Astrocyte (in vitro differentiated cells and primary cell): ENCODE data around the gene LARGE1. TPM values are rescaled to one million over a fixed set of nuclear protein-coding genes. Genes with fewer than 3 reads are reported as not detected.

ENCODE experiments used
- DNase-seq: peaks from one replicate; pipeline ENCODE4 v3.0.0-alpha.2; 2010; ENCODE audit warnings: low read depth
- FAIRE-seq: peaks from 2 replicates; lab custom pipeline; 2011; peaks lifted over from hg19 to GRCh38; lab: Jason Lieb, UNC
- H2AFZ ChIP-seq: 2 replicates; pipeline ENCODE4 v1.6.0; 2012; ENCODE audit warnings: low read depth, low read length, inconsistent platforms
- H3K27ac ChIP-seq: 2 replicates; pipeline ENCODE4 v1.5.1; 2011; ENCODE audit warnings: low read depth, low read length, inconsistent platforms
- H3K27me3 ChIP-seq: 2 replicates; pipeline ENCODE4 v1.6.0; 2011; ENCODE audit warnings: low read length, inconsistent platforms; ENCODE audit not compliant: insufficient read depth
- H3K36me3 ChIP-seq: 2 replicates; pipeline ENCODE4 v1.5.1; 2011; ENCODE audit warnings: low read length, inconsistent platforms; ENCODE audit not compliant: insufficient read depth
- H3K4me1 ChIP-seq: 2 replicates; pipeline ENCODE4 v1.5.1; 2011; ENCODE audit warnings: low read length, inconsistent platforms; ENCODE audit not compliant: insufficient read depth
- H3K4me2 ChIP-seq: 2 replicates; pipeline ENCODE4 v1.6.0; 2012; ENCODE audit warnings: low read length, inconsistent platforms
- H3K4me3 ChIP-seq: 2 replicates; pipeline ENCODE4 v1.5.1; 2011; ENCODE audit warnings: low read depth, mild to moderate bottlenecking, low read length, inconsistent platforms; ENCODE audit not compliant: insufficient read depth
- H3K79me2 ChIP-seq: 2 replicates; pipeline ENCODE4 v1.6.0; 2012; ENCODE audit warnings: mild to moderate bottlenecking, low read length, inconsistent platforms; ENCODE audit not compliant: insufficient read depth
- H3K9ac ChIP-seq: 2 replicates; pipeline ENCODE4 v1.6.0; 2012; ENCODE audit warnings: mild to moderate bottlenecking, low read length, inconsistent platforms
- H3K9me3 ChIP-seq: 2 replicates; pipeline ENCODE4 v1.5.1; 2012; ENCODE audit warnings: low read depth, mild to moderate bottlenecking, low read length, inconsistent platforms; ENCODE audit not compliant: insufficient read depth
- H4K20me1 ChIP-seq: 2 replicates; pipeline ENCODE4 v1.6.0; 2012; ENCODE audit warnings: low read length, inconsistent platforms; ENCODE audit not compliant: insufficient read depth
- H3K27ac Mint-ChIP-seq: one replicate; pipeline ENCODE4 v1.8.0; 2021; ENCODE audit warnings: mild to moderate bottlenecking, mixed read lengths; ENCODE audit not compliant: unreplicated experiment
- H3K27me3 Mint-ChIP-seq: one replicate; pipeline ENCODE4 v1.8.0; 2021; ENCODE audit warnings: low read depth, mixed read lengths; ENCODE audit not compliant: unreplicated experiment
- H3K36me3 Mint-ChIP-seq: one replicate; pipeline ENCODE4 v1.8.0; 2021; ENCODE audit warnings: low read depth, mixed read lengths; ENCODE audit not compliant: unreplicated experiment
- H3K4me1 Mint-ChIP-seq: one replicate; pipeline ENCODE4 v1.8.0; 2021; ENCODE audit warnings: low read depth, mixed read lengths; ENCODE audit not compliant: unreplicated experiment
- H3K4me3 Mint-ChIP-seq: one replicate; pipeline ENCODE4 v1.8.0; 2021; ENCODE audit warnings: mild to moderate bottlenecking, moderate library complexity, mixed read lengths; ENCODE audit not compliant: unreplicated experiment
- H3K9me3 Mint-ChIP-seq: one replicate; pipeline ENCODE4 v1.8.0; 2021; ENCODE audit warnings: mild to moderate bottlenecking, mixed read lengths; ENCODE audit not compliant: unreplicated experiment
- EZH2 ChIP-seq: IDR thresholded peaks from 2 replicates; pipeline ENCODE4 v1.6.1; 2012; ENCODE audit warnings: mild to moderate bottlenecking, low read length, inconsistent platforms; ENCODE audit not compliant: insufficient read depth
- total RNA-seq: library from RNA; stranded (reverse); gene quantifications from 2 replicates; pipeline ENCODE4 v1.2.1, GENCODE V29; 2021
- TF ChIP-seq, protein P1 (sequence below): IDR thresholded peaks from 2 replicates; pipeline ENCODE4 v1.5.1; 2011; ENCODE audit warnings: low read depth, mild to moderate bottlenecking, inconsistent platforms, low read length, moderate library complexity; ENCODE audit not compliant: insufficient read depth

The LARGE1 gene
- total RNA-seq, 1 donor from 2014 or later = 92.6 TPM

DNA sequence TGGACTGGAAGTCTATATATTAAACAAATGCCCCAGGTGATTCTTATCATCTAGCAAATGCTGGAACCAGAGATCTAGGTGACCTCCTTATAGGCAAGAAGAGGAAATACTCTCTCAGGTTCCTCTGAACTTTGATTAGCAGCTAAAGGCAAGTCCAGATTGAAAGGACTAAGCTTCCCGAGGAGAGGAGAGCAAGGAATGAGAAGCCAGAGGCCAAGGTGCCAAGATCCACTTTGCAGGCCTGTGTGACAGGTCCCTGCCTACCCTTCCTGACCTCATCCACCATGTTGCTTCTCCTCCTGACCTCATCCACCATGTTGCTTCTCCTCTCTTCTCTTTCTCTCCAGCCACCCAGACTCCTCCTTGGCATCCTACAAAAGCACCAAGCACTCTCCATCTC lies 173.2 kb downstream of the LARGE1 start:
- no peaks in the 10 kb centered on the region for H3K79me2 ChIP-seq
- peaks cover 12% of the 10 kb centered on the region for H4K20me1 ChIP-seq
- H3K4me3 ChIP-seq = no peak overlapping the region
- no peak overlapping the region for H3K9ac ChIP-seq
- H3K27me3 ChIP-seq = no peaks in the 10 kb centered on the region
- Mint-ChIP-seq H3K27ac (peak overlapping the region; percentile 4), H3K36me3 (peaks cover 25% of the 10 kb centered on the region), H3K4me3 (no peak overlapping the region), H3K27me3 (no peaks in the 10 kb centered on the region), H3K9me3 (peaks cover 2% of the 10 kb centered on the region), H3K4me1 (peaks cover 11% of the 10 kb centered on the region)
- H3K4me1 ChIP-seq = no peaks in the 10 kb centered on the region
- H3K4me2 ChIP-seq = no peak overlapping the region
- H3K36me3 ChIP-seq = no peaks in the 10 kb centered on the region
- H3K9me3 ChIP-seq = no peaks in the 10 kb centered on the region
- H2AFZ ChIP-seq = no peak overlapping the region
- FAIRE-seq (no peak), DNase-seq (no peak)
- no peak overlapping the region for H3K27ac ChIP-seq
- TF ChIP-seq EZH2 = no peak
- TF ChIP-seq, protein P1, sequence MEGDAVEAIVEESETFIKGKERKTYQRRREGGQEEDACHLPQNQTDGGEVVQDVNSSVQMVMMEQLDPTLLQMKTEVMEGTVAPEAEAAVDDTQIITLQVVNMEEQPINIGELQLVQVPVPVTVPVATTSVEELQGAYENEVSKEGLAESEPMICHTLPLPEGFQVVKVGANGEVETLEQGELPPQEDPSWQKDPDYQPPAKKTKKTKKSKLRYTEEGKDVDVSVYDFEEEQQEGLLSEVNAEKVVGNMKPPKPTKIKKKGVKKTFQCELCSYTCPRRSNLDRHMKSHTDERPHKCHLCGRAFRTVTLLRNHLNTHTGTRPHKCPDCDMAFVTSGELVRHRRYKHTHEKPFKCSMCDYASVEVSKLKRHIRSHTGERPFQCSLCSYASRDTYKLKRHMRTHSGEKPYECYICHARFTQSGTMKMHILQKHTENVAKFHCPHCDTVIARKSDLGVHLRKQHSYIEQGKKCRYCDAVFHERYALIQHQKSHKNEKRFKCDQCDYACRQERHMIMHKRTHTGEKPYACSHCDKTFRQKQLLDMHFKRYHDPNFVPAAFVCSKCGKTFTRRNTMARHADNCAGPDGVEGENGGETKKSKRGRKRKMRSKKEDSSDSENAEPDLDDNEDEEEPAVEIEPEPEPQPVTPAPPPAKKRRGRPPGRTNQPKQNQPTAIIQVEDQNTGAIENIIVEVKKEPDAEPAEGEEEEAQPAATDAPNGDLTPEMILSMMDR = no peak

DNA sequence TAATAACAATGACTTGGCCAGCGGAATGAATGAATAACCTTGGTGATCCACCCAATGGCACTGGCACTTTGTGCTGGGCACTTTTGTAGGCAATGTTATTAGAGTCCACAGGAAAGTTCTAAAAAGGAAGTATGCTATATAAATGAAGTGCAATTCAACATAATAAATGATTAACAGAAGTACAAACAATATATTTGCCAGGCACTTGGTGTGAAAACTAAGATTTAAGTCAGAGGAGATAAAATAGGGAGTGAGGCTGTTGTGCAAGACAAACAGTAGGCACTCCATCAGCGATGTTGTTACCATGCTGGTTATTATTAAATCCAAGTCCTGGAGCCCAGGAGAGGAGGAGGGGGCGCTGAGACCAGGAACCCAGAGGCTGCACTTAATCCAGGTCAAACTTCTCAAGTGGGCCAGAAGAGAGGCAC lies 173.8 kb downstream of the LARGE1 start:
- peaks cover 11% of the 10 kb centered on the region for H3K4me1 Mint-ChIP-seq
- Histone ChIP-seq H3K4me2 (no peak overlapping the region), H3K36me3 (no peaks in the 10 kb centered on the region), H3K4me3 (no peak overlapping the region), H4K20me1 (peaks cover 12% of the 10 kb centered on the region), H3K4me1 (no peaks in the 10 kb centered on the region), H3K27ac (no peak overlapping the region), H3K9me3 (no peaks in the 10 kb centered on the region), H3K79me2 (no peaks in the 10 kb centered on the region), H3K9ac (no peak overlapping the region), H3K27me3 (no peaks in the 10 kb centered on the region), H2AFZ (no peak overlapping the region)
- no peak overlapping the region for H3K27ac Mint-ChIP-seq
- H3K4me3 Mint-ChIP-seq = no peak overlapping the region
- H3K27me3 Mint-ChIP-seq = no peaks in the 10 kb centered on the region
- no peak for DNase-seq
- peaks cover 2% of the 10 kb centered on the region for H3K9me3 Mint-ChIP-seq
- FAIRE-seq = no peak
- H3K36me3 Mint-ChIP-seq = peaks cover 25% of the 10 kb centered on the region
- TF ChIP-seq, protein P1 = no peak
- no peak for TF ChIP-seq EZH2

DNA sequence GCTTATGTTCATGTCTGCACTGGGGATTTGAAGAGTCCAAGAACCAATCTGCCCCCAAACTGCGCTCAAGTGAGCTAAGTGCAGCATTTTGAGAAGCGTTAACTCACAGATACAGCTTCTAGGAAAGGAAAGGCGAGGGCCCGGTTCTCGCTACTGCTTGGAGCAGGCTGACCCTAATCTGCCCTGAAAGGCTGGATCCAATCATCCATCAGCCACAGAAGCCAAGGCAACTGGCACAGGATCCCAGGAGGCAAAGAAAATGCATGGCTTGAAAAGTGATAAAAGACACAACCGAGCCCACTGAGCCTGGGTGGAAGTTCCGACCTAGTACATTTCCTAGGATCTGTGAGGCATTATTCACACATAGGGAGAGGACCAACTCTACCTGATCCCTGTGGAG lies 174.8 kb downstream of the LARGE1 start:
- H3K27ac ChIP-seq = no peak overlapping the region
- no peak overlapping the region for H2AFZ ChIP-seq
- H3K9me3 ChIP-seq = no peaks in the 10 kb centered on the region
- TF ChIP-seq, protein P1 = no peak
- TF ChIP-seq EZH2 = no peak
- H3K27me3 Mint-ChIP-seq = no peaks in the 10 kb centered on the region
- no peak overlapping the region for H3K4me3 Mint-ChIP-seq
- H3K9me3 Mint-ChIP-seq = peaks cover 2% of the 10 kb centered on the region
- no peak overlapping the region for H3K4me3 ChIP-seq
- FAIRE-seq (no peak), DNase-seq (no peak)
- H3K27ac Mint-ChIP-seq = peak overlapping the region; percentile 56
- no peak overlapping the region for H3K9ac ChIP-seq
- peaks cover 26% of the 10 kb centered on the region for H3K36me3 Mint-ChIP-seq
- H3K4me2 ChIP-seq = no peak overlapping the region
- no peaks in the 10 kb centered on the region for H3K27me3 ChIP-seq
- H4K20me1 ChIP-seq = peaks cover 12% of the 10 kb centered on the region
- no peaks in the 10 kb centered on the region for H3K79me2 ChIP-seq
- peaks cover 11% of the 10 kb centered on the region for H3K4me1 Mint-ChIP-seq
- no peaks in the 10 kb centered on the region for H3K36me3 ChIP-seq
- H3K4me1 ChIP-seq = no peaks in the 10 kb centered on the region
